ENCODE data around the gene ADAR.
A peak's percentile ranks its signal among the peaks of the same experiment; 100 is the strongest.

Gene ADAR

GRCh38 chr1:154583773-154584172 lies 24.2 kb downstream of the ADAR start:
- no peak for DNase-seq

DNA sequence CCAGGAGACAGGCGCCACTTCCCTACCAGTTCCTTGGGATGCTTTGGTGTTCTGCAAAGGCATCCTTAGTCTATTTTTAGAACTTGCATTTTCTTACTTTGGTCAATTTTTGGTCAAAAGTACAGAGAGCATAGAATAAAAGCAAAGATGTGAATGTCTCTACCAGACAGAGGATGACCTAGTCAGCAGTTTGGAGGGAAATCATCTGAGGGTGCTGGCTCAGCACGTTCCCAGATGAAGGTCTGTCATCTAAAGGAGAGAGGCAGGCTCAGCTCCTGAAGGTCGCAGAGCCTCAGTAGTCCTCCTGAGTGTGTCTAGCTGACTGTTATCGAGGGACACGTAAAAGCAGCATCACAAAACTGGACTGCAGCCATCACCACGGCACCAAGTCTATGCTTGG lies 25.1 kb downstream of the ADAR start:
- DNase-seq, result no peak

GRCh38 chr1:154581766-154582165 lies 26.2 kb downstream of the ADAR start:
- DNase-seq, result no peak

DNA sequence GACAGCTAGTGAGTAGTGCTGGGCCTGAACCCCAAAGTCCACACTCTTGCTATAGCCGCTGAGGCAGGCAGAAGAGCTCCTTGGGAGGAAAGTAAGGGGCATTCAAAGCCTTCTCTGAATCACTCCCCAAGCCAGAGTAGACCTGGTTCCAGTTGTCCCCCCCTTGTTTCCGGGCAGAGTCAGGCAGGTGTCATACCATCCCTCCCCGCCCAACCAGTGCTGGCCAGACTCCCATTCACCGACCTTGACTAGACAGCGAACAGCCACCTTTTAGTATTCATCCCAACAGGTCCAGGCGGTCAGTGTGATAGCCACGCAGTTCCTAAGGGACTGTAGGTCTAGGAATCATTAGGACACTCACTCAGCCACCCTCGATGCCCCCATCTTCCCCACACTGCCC lies 28.6 kb downstream of the ADAR start:
- no peak for DNase-seq

DNA sequence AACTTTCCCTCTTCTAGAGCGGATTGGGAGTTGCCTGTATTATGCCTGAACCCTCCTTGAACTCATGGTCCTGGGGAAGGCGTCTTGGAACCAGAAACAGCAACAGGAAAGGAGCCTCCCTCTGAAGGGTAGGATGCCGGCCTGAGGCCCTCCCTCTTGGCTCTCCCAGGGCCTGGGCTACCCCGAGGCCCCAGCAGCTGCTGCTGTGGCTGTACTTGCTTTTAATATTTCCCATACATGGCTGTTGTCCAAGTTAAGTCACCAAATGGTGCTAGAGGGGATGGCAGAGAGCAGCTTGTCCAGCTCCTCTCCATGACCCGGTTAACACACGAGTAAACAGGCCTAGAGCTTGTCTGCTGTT lies 29.9 kb downstream of the ADAR start:
- no peak for DNase-seq

DNA sequence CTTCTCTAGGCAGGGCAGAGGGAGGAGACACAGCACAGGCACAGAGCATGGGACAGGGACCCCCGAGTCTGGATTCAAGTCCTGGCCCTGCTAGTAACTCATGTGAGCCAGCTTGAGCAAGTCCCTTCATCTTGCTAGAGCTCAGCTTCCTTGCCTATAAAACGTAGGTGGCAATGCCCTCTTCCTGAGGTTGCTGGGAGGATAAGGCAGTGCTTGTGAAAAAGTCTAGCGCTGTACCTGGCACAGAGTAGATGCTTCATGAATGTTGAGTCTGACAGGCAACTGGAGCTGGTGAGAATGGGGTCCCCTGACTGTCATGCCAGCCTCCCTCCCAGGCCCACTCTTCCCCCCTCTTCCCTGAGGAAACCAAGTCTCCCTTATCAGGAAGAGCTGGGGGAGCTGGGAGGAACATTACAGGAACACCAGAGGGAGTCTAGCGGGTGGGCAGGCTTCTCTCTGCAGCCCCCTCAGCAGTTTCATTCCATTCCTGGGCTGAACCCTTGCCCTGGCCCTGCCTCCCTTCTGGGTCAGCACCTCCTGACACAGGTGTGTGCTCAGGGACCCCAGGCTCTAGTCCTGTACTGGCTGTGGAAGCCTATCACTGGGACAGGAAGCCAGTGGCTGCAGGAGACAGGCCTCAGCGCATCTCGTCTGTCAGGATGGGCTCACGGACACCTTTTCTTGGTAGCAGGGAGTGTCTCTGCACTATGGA lies 30.5 kb downstream of the ADAR start:
- DNase-seq, result no peak

- DNase-seq, result no peak
Measured at GRCh38 chr1:154575951-154576566, 31.9 kb downstream of the ADAR start.

GRCh38 chr1:154575147-154575927 lies 32.6 kb downstream of the ADAR start:
- DNase-seq, result no peak

DNA sequence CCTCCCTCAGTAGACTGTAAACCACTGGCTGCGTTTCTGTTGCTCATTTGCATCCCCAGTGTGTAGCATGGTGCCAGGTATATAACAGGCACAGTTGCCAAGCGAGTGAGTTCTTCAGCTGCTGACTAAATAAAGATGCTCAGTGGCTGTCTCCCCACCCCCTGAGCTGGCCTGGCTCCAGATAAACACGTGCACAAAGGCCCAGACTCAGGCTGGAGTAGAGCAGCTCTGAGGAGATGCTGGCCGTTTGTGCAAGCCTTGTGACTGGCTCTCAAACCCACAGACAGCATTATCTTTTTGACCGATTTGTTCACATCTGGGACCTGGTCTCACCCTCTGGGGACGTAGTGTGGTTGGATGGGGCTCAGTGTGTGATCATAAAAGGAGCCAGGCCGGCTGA lies 33.3 kb downstream of the ADAR start:
- DNase-seq, result no peak

DNA sequence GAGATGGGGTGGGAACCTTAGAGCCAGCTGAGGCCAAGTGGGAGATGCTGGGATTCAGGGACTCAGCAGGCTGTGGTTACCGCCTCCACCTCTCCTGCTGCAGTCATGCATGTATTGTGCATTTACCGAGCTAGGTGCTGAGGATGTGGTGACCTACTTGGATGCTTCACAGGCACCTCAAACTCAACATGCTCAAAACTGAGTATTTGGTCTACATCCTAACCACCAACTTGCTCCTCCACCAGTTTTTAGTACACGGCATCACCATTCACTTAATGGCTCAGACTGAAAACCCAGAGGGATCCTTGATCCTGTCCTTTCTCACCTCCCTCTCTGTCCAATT lies 34.8 kb downstream of the ADAR start:
- no peak for DNase-seq

GRCh38 chr1:154572468-154573167 lies 35.4 kb downstream of the ADAR start:
- DNase-seq, result no peak

DNA sequence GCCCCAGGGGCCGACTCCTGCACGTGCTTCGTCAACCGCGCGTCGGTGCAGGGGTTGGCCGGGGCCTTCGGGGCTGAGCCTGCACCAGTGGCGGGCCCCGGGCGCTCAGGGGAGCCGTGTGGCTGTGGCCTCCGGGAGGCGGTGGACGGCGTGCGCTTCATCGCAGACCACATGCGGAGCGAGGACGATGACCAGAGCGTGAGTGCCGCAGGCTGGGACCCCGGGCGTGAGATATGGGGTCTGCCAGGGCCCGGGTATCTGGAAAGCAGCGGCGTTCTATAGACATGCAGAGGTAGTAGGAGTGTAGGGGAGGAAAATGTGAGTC lies 36.1 kb downstream of the ADAR start:
- no peak for DNase-seq

- DNase-seq, result no peak
Measured at GRCh38 chr1:154571244-154571963, 36.6 kb downstream of the ADAR start.

GRCh38 chr1:154568157-154568815 lies 39.7 kb downstream of the ADAR start:
- DNase-seq, result no peak

- DNase-seq, result peak; percentile 68
Measured at GRCh38 chr1:154567386-154568156, 40.4 kb downstream of the ADAR start, which contains the start of gene CHRNB2. CHRNB2 (plus strand) TSS chr1:154567778; CDS start chr1:154568045, 267 bp downstream.

DNA sequence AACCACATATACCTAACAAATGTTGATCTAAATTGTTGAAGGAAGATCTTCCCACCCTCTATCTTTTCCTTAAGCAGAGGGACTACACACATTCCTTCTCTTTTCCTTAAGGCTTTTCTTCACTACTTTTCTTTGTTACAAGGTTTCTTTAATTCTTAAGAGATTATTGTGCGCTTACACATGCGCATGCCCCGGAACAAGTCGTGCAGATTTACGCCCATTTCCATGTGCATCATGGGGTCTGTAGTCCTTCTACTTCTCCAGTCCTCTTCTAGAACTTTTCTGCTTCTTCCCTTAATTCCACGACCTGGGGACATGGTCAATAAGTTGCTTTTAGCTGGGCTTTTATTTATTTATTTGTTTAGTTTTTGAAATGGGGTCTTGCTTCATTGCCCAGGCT lies 42.1 kb downstream of the ADAR start:
- no peak for DNase-seq

DNA sequence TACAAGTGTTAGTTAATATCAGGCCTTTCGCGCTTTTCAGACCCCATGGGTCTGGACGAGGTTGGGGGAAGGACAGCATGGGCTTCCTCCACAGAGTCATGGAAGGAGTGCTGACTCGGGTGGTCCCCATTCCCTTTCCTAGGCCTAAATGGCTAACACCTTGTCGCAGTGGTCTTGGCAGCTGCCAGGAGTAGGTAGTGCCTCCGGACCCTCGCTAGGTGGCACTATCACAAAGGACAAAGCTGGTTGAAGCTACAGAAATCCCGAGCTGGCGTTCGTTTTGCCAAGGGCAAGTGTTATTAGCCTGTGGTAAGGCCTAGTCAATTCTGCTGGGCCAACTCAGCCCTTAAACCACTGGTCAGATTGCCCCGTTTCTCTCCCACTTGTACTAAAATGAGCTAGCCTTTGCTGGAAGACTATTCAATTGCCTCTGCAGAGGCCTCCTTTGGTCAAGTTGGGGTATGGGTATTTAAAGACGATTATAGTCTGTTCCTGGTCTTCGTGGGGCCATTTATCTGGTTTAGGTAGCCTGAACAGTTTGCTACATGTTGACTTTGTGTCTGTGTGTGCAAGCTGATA lies 48.4 kb downstream of the ADAR start:
- DNase-seq, result peak; percentile 91

DNA sequence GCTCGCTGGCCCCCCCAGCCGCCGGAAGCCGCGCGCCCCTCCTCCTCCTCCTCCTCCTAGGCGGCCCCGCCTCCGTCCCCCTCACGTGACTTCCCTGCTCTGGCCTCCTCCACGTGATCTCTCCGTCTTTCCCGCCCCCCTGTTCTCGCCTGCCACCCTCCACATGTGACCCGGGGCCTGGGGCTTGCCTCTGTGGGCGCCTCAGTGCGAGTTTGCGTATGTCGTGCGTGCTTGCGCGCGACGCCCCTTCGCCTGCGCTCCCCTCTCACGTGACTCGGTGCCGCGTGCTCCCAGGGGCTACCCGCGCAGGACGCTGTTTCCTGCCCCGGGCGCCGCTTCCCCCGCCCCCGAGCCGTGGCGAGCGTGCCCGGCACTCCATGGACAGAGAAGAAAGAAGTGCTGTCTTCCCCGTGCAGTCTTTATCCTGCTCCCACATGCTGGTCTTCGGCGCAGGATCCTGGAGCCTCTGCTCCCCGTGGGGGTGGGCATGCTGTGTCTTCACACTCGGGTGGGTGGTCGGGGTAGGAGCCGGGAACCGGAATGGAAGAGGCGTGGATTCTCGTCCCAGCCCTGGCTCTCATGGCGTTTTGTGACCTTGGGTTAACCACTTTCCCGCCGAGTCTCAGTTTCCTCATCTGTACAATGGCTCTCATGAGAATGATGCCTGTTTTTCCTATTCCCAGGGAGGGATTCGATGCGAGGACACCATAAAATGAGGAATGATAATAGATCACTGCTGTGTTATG lies 49.1 kb downstream of the ADAR start:
- DNase-seq, result peak; percentile 100

GRCh38 chr1:154557939-154558719 lies 49.9 kb downstream of the ADAR start, which contains the start of gene UBE2Q1:
UBE2Q1 (minus strand) TSS chr1:154558662; CDS start chr1:154558553, 109 bp downstream.
- DNase-seq, result peak; percentile 37

Measured in activated CD4-positive, alpha-beta T cell treated with anti-CD3 and anti-CD28 coated beads, Interleukin-2, Interleukin-6, amounts not matched to agents 100 ng/mL and 50 ng/mL, durations not matched to agents 16 hours and 8 hours (primary cell).